ENCODE data around the gene SUPT4H1.
"Not testable (repeated sequence)": the region's sequence is repeated elsewhere in the genome, so short reads cannot be mapped to it uniquely, and the experiment has no call there.

The SUPT4H1 gene

DNA sequence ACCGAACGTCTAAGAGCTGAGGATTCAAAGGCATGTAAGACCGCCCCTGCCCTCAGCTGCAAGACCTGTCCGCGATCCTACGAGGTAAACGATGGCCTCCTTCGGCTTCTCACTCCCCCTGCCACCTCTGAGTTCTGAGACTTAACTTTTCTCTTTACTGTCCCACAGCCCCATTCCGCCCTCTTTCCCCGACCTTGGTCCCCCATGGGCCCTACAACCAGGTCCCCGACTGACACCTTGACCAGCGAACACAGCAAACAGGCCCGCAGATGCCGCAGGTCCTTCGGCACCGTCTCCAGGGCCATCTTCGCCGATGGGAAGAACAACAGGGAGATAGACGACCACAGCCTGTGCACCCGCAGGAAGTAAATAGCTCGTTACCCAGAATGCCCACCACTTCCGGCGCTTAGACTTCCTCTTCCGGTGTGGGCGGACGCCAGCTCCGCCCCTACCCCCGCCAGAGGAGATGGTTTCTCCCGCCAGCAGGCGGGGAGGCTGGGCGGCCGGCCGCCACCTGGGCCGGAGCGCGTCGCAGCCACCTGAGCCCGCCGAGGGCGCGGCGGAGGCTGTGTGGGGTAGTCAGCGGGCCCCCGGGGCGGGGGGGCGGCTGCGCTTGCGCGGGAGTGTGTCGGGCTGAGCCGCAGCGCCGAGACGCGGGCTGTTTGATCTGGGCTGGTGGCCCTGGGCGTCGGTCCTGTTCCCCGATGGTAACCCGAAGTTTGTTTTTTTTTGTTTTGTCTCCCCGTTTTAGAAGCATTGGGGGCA is at the start of gene SUPT4H1:
TSS of gene SUPT4H1 (minus strand) at position 371 of the 765 bp plus-strand sequence. CDS start at position 305, 66 bp downstream.
- peak; percentile 87 for DNase-seq (ENCODE audit: low spot score)

DNA sequence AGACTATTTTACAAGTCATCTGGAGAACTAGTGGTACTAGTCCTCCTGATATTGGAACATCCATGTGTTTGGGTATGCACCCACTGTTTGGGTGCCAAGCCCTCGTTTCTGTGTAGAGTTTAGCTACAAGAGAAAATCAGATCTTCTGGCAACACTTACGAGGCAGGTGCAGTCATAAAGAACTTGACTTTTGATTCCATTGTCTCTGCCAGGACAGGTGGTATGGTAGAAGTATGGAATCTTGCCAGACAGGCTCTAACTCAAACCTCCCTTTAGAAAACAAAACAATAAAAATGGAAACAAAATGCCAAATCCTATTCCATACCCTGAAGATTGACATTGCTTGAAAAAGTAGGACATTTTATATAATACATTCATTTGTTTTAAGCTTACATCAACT is 49.3 kb upstream of the SUPT4H1 start:
- no peak for DNase-seq (ENCODE audit: low spot score)

DNA sequence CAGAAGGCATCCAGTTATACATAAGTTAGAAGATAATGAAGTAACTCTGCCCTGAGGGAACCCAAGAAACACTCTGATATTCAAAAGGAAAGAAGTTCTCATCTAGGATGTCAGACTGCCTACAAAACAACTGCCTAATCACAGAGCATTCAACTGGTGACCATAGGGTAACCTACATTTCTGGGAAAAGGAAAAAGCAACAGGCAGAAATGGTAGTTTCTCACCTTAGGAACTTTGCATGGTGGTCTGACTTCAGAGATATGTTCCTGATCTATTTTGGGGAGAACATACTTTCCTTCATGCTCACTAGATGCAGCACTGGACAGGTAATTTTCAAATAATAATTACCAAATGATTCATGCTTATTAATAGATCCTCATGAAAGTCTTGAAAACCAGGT is 48.8 kb upstream of the SUPT4H1 start:
- DNase-seq (ENCODE audit: low spot score), result no peak

DNA sequence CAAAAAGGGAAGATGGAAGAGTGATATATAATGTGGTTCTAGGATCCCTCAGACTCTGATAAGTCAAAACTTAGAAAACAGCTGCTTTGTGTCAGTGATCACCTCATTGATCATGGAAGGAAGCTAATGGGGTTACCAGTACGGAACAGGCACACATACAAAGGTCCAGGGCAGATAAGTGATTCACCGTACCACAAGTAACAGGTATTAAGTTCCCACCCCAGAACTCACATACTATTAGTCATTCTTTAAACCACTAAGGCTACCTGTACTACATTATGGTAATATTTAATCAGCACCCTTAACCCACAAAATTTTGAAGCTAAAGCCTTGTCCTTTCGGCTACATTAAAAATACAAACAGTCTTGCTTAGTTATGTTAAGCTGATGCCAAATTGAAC is 48.0 kb upstream of the SUPT4H1 start:
- DNase-seq (ENCODE audit: low spot score), result no peak

DNA sequence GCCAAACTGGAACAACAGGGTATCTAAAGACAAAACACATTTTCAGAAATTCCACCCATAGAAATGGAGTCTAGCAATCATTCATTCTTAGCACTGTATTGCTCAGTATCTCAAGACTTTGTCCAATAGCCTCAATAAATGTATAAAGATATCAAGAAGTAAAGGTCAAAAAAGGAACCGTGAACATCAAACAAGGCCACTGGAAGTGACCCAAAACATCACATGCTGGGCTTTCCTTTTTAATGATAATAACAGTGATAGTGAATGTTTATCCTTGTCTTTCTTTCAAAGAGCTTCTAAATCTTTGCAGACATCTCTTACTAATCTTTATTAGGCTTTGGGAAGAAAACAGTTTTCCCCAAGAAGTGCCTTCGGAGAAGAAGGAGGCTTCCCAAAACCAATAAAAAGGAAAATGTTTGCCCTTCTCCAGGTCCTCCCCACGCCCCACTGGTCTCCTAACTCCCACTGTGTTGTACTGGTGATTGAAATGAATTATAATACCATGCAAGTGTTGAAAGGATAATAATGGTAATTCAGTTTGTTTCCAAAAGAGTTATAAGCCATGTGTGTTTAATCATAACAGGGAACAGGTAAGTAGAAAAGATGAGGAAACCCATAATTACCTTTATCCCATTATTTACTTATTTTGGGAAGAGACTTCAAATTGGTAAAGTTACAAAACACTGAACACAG is 46.7 kb upstream of the SUPT4H1 start:
- no peak for DNase-seq (ENCODE audit: low spot score)

DNA sequence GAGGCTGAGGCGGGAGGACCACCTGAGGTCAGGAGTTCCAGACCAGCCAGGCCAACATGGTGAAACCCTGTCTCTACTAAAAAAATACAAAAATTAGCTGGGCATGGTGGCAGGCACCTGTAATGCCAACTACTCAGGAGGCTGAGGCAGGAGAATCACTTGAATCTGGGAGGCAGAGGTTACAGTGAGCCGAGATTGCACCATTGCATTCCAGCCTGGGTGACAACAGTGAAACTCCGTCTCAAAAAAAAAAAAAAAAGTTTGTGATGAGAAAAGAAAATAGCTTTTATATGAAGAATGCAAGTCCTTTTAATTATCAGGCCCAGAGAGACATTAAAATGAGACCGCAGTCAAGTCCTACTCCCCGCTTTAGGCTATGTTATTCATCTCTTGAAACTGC is 45.4 kb upstream of the SUPT4H1 start:
- not testable (repeated sequence) for DNase-seq (ENCODE audit: low spot score)

DNA sequence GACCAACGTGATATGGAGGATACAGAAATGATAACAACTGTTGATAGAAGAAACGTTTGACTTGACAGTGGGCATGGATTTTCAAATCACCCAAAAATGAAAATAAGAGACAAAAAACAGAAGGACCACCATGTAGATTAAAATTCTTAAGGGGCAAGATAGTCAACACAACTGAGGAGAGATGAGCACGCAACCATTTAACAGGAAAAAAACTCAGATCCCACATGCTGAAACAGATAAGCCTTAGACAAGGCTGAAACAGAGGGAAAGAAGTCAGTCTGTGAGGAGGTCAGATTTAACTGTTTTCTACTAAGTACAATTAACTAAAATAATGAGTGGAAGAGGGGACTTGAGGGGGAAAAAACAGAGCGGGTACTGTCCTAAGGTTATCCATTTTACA is 44.2 kb upstream of the SUPT4H1 start:
- DNase-seq (ENCODE audit: low spot score), result no peak

DNA sequence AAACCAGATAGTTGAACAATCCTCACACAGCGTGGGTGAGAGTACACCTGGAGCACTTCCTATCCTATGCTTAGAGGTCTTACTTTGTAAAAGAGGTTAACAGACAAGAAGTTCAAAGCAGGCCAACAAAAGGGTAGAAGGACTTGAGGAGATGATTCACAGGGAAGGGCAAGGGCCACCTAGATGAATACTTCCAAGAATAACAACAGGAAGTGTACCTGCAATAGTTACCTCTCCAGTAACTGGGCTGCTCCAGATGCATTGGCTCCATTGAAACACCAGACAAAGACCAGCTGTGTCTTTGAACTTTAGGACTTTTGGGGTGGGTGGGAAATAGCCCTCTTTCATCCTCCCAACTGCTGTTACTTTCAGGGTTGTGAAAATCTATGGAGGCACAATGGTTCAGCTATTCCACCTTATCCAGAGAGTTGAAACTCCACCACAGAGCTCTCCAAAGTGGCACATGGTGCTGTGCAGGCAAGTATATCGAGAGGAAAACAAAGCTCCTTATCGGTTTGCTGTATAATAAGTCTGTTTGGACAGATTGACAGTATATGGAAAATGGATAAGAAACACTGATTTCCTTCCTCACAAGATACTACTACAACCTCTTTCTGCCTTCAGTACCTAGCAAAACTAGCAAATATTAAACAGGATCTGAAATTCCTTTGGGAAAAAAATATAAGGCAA is 42.7 kb upstream of the SUPT4H1 start:
- DNase-seq (ENCODE audit: low spot score), result no peak

DNA sequence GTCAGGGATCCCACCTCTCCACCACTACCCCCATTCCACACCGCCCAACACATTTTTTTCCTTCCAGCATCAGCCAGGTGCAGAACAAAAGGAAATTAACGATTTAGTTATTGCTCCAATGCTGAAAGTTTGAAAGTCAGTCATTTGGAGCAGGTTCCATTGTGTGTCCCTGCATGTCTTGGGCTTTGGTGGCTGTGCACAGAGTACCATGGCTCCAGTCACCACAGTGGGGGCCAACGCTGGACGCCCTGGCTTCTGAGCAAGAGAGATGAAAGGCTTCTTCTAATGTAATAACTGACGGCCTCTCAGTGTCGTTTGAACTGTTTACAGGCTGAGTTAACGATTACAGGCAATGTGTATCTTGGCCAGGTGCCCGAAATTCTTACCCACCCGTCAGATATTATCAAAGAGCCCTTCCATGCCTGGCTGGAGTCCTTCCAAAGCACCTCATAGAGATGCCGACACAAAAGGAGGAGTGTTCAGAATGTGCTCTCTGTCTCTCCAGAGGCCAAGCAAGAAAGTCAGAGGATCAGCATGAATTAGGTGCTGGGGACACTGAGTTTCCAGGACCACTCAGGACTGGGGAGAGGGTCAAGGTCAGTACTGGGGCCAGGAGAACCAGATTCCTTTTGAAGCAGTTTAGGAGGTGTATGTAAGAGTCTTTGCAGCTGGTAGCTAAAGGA is 39.4 kb upstream of the SUPT4H1 start:
- no peak for DNase-seq (ENCODE audit: low spot score)

DNA sequence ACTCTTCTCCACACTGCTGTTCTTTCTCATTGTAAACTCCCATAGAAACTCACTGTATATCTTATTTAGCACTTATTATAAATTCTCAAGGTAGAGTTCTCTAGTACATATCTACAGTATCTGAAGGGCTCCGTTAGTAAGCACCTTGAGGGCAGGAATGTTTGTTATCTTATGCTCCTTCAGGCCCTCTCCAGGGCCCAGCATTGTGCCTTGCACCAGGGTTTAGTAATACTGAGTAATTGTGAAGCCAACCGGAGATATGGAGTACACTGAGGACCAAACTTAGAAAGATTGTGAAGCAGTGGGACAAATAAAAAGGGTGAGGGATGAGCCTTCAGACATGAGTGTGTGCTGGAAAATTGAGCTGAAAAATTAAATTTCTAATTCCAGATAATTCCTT is 38.9 kb upstream of the SUPT4H1 start:
- no peak for DNase-seq (ENCODE audit: low spot score)

DNA sequence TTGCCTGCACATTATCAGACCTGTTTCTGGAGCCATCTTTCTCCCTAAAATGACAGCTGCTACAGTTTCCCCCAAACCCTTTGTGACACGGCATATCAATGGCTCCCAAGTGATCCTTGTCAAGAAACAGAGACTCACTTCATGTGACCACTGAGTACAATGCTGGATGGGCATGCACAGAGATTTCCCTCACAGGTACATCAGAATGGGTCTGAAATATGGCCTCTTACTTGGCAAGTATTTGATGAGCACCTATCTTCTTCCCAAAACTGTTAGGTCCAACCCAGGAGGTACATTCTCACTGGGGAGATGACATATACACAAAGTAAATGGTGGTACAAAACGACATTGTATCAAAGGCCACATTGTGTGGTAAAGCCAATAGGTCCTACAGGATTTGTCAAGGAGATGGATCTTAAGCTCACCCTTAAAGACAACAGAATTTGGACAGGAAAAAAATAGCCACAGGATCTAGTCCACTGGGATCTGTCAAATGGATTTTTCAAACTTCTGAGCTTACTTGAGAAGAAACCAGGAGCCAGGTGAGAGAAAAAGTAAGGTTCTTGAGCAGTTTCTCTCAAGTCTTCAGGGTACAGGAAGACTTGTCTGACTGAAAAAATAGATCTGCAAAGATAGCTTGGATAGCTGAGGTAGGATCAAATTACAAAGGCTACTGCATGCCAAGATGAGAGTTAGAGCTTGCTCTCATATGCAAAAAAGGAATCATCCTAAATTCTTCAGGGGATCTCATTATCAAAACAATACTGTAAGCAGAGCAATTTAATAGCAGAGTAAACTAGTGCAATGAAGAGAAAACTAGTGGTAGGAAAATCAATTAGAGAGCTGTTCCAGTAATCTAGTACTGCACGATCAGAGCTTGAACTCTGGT is 36.5 kb upstream of the SUPT4H1 start:
- DNase-seq (ENCODE audit: low spot score), result no peak

DNA sequence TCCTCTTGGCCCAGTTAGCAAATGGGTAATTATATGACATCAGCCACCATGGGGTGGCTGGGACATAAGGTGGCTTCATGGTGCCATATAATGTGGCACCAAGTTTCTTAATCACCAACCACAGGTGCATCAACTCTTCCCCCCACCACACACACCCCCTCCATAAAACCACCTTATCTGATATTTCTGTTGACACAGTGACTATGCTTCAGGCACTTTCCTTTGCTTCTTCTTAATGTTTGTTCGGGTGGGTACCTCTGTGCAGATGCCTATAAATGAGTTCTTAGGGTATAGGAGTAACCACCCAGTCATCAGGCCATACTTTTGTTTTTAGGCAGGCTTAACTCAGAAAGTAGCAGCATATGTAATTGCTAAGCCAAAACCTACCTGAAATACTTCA is 35.8 kb upstream of the SUPT4H1 start:
- no peak for DNase-seq (ENCODE audit: low spot score)

DNA sequence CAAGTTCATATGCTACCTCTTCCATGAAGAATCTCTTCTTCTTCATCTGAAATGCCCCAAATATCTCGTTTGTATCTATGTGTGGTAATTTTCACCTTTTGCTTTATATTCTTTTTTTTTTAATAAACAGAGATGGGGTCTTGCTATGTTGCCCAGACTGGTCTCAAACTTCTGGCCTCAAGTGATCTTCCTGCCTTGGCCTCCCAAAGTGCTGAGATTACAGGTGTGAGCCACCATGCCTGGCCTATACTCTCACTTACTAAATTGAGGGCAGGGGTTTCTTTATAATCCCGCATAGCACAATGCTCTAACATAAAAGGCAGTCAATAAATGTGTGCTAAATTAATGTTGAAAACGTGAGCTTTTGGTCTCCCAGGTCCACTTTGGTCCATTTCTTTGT is 34.7 kb upstream of the SUPT4H1 start:
- no peak for DNase-seq (ENCODE audit: low spot score)

DNA sequence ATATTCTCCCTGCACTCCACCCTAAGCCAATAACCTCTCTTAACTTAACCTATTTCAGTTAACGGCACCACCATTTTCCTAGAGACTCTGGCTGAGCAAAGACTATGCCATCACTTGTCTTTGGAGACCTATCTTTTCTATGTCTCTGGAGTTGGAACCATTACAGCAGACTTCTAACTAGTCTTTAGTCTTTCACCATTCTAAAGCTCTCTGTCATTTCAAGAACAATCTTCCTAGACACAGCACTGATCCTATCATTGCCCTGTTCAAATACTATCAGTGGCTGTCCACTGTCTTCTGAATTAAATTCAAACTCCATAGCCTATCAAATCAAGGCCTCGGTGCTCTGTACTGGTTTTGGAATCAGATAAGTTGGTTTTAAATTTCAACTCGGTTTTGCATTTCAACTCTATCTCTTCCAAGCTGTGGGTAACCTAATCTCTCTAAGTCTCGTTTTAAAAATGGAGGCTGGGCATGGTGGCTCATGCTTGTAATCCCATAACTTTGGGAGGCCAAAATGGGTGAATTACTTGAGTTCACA is 33.4 kb upstream of the SUPT4H1 start:
- DNase-seq (ENCODE audit: low spot score), result no peak

DNA sequence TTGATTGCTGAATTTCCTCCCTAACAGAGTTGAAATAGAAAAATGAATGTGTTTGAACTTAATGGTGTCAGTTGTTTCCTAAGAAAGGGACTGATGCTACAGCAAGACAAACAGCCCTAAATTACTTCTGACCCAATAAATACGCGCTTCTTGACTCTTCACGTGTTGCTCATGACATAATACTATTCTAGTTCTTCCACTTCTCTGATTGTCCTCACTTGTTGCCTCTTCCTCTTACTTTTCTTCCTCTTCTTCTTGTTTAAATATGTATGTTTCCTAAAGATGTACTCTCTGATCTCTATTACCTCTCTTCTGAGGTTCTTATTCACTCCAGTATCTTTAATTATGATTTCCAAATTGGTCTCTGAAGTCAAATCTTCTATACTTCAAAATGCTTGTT is 32.9 kb upstream of the SUPT4H1 start:
- DNase-seq (ENCODE audit: low spot score), result peak; percentile 22

DNA sequence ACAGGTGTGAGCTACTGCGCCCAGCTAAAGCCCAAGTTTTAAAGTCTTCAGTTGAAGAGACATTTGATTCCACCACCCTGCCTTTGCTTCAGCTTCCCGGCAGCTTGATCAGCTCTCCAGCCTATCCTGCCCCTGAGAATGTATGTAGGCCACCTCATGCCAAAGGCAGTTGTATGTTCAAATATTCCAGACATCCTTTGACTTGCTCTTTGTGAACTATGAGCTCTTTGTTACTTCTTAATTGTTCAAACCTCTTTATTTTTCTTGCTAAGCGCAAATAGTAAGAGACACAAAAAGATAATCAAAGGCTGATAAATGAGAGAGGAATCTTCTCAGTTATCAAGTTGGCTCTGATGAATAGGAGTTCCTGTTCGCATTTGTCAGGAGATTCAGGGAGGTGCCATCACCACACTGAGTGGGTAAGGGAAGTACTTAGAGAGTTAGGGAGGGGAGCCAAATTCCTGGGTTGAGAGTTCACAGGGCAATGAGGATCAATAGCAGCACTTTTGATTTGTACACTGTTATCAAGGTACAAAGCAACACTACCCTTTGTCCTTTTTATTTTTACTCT is 32.0 kb upstream of the SUPT4H1 start:
- no peak for DNase-seq (ENCODE audit: low spot score)

DNA sequence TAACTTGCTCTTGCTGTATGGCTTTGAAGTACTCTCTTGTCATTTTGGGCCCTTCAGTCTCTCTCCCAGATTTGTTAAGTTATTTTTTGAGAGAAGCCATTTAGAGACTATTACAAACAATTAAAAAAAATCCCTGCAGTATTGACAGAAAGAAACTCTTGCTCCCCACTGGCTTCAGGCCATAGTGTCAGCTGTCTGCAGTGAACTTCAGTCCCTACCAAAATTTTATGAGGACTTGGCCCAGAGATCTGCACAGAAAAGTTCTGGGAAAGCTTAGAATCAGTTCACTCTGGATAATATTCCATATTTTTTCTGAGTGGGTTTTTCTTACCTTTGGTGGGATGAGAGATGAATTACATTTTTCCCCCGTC is 30.9 kb upstream of the SUPT4H1 start:
- no peak for DNase-seq (ENCODE audit: low spot score)

DNA sequence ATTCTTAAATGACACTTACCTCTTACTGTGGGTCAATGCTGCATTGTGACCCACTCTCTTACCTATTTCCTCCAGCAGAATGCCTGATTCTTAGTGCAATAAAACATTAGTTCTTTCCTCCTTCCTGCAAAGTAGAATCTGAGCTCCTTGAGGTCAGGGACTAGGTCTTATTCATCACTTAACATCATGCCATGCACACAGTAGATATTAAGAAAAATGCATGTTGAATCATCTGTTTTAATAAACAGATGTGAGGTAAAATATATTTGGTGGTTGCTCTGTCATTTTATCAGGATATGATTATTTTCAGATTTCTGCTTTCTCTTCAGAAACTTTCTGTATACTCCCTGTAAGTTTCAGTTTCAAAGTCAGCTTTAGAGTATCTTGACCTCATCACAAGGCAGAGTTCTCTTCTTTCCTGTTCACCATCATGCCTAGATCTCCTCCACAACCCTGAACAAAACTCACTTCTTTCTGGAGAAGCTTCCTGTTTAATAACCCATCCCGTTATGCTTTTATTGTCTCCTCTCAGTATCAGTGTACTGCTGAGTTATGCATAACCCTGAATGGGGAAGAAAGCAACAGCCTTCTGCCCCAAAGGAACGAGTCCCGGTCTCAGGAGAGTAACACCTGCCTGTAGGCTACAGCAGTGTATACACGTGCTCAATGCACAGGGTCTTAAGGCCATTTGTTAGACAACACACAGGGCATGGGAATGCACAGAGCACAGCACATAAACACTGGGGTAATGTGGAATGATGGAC is 30.3 kb upstream of the SUPT4H1 start:
- DNase-seq (ENCODE audit: low spot score), result no peak

DNA sequence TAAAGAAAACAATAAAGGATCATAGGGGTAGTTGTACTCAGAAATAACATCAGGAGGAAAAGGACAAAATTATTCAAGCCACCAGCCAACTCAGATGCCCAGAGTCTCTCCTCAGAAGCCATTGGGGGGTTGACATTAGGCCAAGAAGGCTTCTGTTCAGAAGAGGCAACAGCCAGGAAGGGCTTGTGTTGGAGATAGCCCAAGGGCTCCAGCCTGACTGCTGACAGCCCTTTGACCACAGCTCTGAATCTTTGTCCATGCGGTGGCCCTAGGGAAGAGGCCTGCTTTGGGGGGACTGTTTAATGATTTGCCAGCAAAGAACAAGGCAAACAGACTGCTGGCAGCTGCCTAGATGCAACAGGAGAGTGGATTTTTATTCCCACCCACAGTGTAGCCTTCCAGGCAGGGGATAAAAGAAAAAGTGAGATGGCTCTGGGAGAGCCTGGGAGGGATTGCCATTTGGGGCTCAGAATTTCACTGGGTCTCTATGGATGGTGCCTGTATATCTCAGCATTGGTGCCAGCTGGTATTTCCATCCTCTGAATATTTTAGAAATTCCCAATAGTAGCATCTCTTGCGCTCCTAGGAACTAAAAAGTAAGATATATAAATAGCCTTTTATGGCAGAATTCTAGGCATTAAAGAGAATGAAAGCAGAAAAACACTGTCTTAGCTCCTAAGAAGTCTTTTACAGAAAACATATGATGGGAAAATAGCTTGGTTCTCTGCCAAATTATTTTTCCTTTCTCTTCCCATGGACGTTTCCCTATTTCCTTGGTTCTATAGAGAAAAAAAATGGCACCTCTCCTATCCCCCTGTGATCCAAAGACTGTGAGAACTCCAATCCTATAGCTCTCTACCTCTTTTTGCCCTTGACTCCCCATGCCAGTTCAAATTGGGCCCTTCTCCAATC is 29.4 kb upstream of the SUPT4H1 start:
- DNase-seq (ENCODE audit: low spot score), result peak; percentile 8
